ENCODE data around the gene JAG2. TPM values are rescaled to one million over a fixed set of nuclear protein-coding genes. Genes with fewer than 3 reads are reported as not detected.

The JAG2 gene
- total RNA-seq, 1 experiment from 2014 or later: 12.2 TPM

DNA sequence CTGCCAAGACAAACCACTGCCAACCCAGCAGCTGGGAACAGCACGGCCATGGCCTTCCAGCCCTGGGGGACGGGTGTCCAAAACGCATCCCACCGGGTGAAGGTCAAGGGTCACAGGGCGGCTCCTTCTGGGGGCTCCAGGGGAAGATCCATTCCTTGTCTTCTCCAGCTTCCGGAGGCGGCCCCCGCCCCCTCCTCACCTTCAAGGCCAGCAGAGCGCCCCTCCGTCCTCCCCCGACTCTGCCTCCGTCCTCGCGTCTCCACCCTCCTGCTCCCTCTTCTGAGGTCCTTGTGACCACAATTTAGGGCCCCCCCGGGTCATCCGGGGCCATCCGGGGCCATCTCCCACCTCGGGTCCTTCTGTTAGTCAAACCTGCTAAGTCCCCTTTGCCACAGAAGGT lies 16.4 kb upstream of the JAG2 start:
- DNase-seq (ENCODE audit: low spot score) (no peak), ATAC-seq (no peak)
- ChIA-PET CTCF (interaction anchor here (0.5 to 8.3 kb wide), 8 partner anchors 10 to 849 kb away, joined by 3 to 107 read pairs (median 4); partner anchors contain the start of gene JAG2), POLR2A (interaction anchor here (0.6 to 0.9 kb wide), 2 partner anchors 98 to 241 kb away, joined by 3 to 4 read pairs; no protein-coding TSS in a partner anchor)
- H3K27me3 Mint-ChIP-seq (ENCODE audit: low read depth): peaks cover 33% of the 10 kb centered on the region
- no peak for TF ChIP-seq RELA (CRISPR knock-in tag; IDR thresholded peaks at IDR 0.05; ENCODE audit: borderline replicate concordance)
- TF ChIP-seq, protein P1, sequence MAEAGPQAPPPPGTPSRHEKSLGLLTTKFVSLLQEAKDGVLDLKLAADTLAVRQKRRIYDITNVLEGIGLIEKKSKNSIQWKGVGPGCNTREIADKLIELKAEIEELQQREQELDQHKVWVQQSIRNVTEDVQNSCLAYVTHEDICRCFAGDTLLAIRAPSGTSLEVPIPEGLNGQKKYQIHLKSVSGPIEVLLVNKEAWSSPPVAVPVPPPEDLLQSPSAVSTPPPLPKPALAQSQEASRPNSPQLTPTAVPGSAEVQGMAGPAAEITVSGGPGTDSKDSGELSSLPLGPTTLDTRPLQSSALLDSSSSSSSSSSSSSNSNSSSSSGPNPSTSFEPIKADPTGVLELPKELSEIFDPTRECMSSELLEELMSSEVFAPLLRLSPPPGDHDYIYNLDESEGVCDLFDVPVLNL (CRISPR knock-in tag; IDR thresholded peaks at IDR 0.05; ENCODE audit: borderline replicate concordance, low read depth): no peak
- no peak for TF ChIP-seq ELF4 (CRISPR knock-in tag; IDR thresholded peaks at IDR 0.05; ENCODE audit: low read depth)
- no peak for TF ChIP-seq MLX (CRISPR knock-in tag; IDR thresholded peaks at IDR 0.05)
- TF ChIP-seq PRRX2 (CRISPR knock-in tag; IDR thresholded peaks at IDR 0.05): no peak
- H3K27ac Mint-ChIP-seq: no peak overlapping the region
- peaks cover 16% of the 10 kb centered on the region for H3K4me1 Mint-ChIP-seq
- no peak overlapping the region for H3K4me3 Mint-ChIP-seq
- peaks cover 12% of the 10 kb centered on the region for H3K9me3 Mint-ChIP-seq
- no peaks in the 10 kb centered on the region for H3K36me3 Mint-ChIP-seq

GRCh38 chr14:105184461-105184860 lies 15.9 kb upstream of the JAG2 start:
- POLR2A ChIA-PET: interaction anchor here (0.9 kb wide), 1 partner anchor 97 kb away, joined by 4 read pairs; no protein-coding TSS in a partner anchor
- Mint-ChIP-seq H3K4me3 (no peak overlapping the region), H3K27me3 (ENCODE audit: low read depth) (peaks cover 30% of the 10 kb centered on the region), H3K27ac (no peak overlapping the region), H3K9me3 (peaks cover 12% of the 10 kb centered on the region), H3K36me3 (no peaks in the 10 kb centered on the region), H3K4me1 (peaks cover 13% of the 10 kb centered on the region)
- ATAC-seq (no peak), DNase-seq (ENCODE audit: low spot score) (no peak)
- CTCF ChIA-PET: interaction anchor here (1.0 to 8.3 kb wide), 8 partner anchors 11 to 186 kb away, joined by 3 to 107 read pairs (median 4); partner anchors contain the start of gene JAG2
- TF ChIP-seq ESRRA (CRISPR knock-in tag; IDR thresholded peaks at IDR 0.05; ENCODE audit: borderline replicate concordance): no peak
- TF ChIP-seq, protein P2, sequence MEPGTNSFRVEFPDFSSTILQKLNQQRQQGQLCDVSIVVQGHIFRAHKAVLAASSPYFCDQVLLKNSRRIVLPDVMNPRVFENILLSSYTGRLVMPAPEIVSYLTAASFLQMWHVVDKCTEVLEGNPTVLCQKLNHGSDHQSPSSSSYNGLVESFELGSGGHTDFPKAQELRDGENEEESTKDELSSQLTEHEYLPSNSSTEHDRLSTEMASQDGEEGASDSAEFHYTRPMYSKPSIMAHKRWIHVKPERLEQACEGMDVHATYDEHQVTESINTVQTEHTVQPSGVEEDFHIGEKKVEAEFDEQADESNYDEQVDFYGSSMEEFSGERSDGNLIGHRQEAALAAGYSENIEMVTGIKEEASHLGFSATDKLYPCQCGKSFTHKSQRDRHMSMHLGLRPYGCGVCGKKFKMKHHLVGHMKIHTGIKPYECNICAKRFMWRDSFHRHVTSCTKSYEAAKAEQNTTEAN (CRISPR knock-in tag; IDR thresholded peaks at IDR 0.05): no peak
- no peak for TF ChIP-seq ZMAT4 (CRISPR knock-in tag; IDR thresholded peaks at IDR 0.05)
- TF ChIP-seq SMAD4 (CRISPR knock-in tag; IDR thresholded peaks at IDR 0.05): no peak
- TF ChIP-seq TP53 (CRISPR knock-in tag; IDR thresholded peaks at IDR 0.05): no peak
- TF ChIP-seq SOX15 (CRISPR knock-in tag; IDR thresholded peaks at IDR 0.05): no peak
- TF ChIP-seq NR3C1 (CRISPR knock-in tag; conservative IDR thresholded peaks at IDR 0.05; ENCODE audit: low read depth): no peak
- no peak for TF ChIP-seq ZNF423 (CRISPR knock-in tag; IDR thresholded peaks at IDR 0.05)
- no peak for TF ChIP-seq ZNF232 (CRISPR knock-in tag; IDR thresholded peaks at IDR 0.05)
- TF ChIP-seq FOXP1 (CRISPR knock-in tag; IDR thresholded peaks at IDR 0.05; ENCODE audit: borderline replicate concordance): no peak
- TF ChIP-seq ZNF416 (CRISPR knock-in tag; IDR thresholded peaks at IDR 0.05): no peak
- no peak for TF ChIP-seq ATF3 (CRISPR knock-in tag; conservative IDR thresholded peaks at IDR 0.05)

DNA sequence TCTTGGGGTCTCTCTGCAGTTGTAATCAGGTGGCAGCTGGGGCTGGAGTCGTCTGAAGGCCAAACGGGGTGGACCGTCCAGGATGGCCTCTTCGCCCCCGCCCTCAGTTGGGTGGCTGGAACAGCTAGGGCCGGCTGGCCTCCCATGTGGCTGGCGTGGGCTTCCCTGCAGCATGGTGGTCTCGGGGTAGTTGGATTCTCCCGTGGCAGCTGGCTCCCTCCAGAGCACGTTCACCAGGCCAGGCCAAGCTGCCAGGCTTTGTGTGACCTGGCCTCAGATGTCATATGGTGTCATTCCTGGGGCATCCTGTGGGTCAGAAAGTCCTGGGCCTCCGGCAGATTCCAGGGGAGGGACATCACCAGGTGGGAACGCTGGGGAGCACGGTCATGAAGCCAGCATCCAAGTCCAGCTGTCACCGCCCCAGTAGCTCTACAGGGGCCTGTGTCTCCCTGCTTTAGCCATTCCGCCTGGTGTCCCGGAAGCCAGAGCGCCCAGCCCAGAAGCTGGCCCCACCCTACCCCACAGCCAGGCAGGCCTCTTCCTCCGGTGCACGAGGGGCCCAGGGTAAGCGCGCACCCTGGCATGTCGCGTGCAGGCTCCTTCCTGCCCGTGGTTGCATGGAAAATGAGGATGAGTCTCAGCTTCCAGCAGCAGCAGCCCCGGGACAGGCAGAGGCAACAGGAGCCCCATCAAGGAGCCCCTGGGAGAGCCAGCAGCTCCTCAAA lies 13.9 kb upstream of the JAG2 start:
- POLR2A ChIA-PET: interaction anchor here (0.9 to 1.3 kb wide), 2 partner anchors 96 to 119 kb away, joined by 3 to 4 read pairs; no protein-coding TSS in a partner anchor
- ATAC-seq: no peak
- CTCF ChIA-PET: interaction anchor here (0.6 to 8.3 kb wide), 9 partner anchors 12 to 309 kb away, joined by 3 to 107 read pairs (median 11); partner anchors contain the start of gene JAG2
- TF ChIP-seq ATF3 (CRISPR knock-in tag; conservative IDR thresholded peaks at IDR 0.05): no peak
- TF ChIP-seq GRHL2 (CRISPR knock-in tag; IDR thresholded peaks at IDR 0.05; ENCODE audit: insufficient replicate concordance, severe bottlenecking): no peak
- no peak for TF ChIP-seq CBFB (CRISPR knock-in tag; IDR thresholded peaks at IDR 0.05; ENCODE audit: low read depth)
- no peak for TF ChIP-seq KAT7 (CRISPR knock-in tag; IDR thresholded peaks at IDR 0.05; ENCODE audit: borderline replicate concordance)
- TF ChIP-seq NR3C1 (CRISPR knock-in tag; conservative IDR thresholded peaks at IDR 0.05; ENCODE audit: low read depth): no peak
- no peak for TF ChIP-seq JUN (CRISPR knock-in tag; IDR thresholded peaks at IDR 0.05)
- TF ChIP-seq TEAD4 (CRISPR knock-in tag; IDR thresholded peaks at IDR 0.05): no peak
- TF ChIP-seq, protein P3, sequence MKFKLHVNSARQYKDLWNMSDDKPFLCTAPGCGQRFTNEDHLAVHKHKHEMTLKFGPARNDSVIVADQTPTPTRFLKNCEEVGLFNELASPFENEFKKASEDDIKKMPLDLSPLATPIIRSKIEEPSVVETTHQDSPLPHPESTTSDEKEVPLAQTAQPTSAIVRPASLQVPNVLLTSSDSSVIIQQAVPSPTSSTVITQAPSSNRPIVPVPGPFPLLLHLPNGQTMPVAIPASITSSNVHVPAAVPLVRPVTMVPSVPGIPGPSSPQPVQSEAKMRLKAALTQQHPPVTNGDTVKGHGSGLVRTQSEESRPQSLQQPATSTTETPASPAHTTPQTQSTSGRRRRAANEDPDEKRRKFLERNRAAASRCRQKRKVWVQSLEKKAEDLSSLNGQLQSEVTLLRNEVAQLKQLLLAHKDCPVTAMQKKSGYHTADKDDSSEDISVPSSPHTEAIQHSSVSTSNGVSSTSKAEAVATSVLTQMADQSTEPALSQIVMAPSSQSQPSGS (CRISPR knock-in tag; IDR thresholded peaks at IDR 0.05; ENCODE audit: borderline replicate concordance, low read depth): no peak
- no peak for TF ChIP-seq ZNF396 (CRISPR knock-in tag; IDR thresholded peaks at IDR 0.05; ENCODE audit: borderline replicate concordance)

More for the DNA sequence above, 13.9 kb upstream of the JAG2 start:
- Mint-ChIP-seq H3K27ac (no peak overlapping the region), H3K4me3 (peak overlapping the region; percentile 49), H3K9me3 (no peaks in the 10 kb centered on the region), H3K27me3 (ENCODE audit: low read depth) (peaks cover 24% of the 10 kb centered on the region), H3K36me3 (no peaks in the 10 kb centered on the region), H3K4me1 (peaks cover 3% of the 10 kb centered on the region; the same call in 1 of the 2 replicates)
- no peak for DNase-seq (ENCODE audit: low spot score)

All from WTC11 (cell line).